GM21825 (cell line): ENCODE data around the gene PLXNA4.

Source experiments
- ATAC-seq: cut with Tn5 transposase; IDR thresholded peaks from one replicate; pipeline ENCODE4 v1.9.1; 2021; ENCODE audit warnings: mild to moderate bottlenecking, moderate library complexity; ENCODE audit not compliant: unreplicated experiment

PLXNA4 gene

GRCh38 chr7:132290021-132290420 is 286.2 kb downstream of the PLXNA4 start:
- no peak for ATAC-seq

- ATAC-seq: no peak
These were observed 289.4 kb downstream of the PLXNA4 start for GRCh38 chr7:132286836-132287235.

- ATAC-seq: no peak
These were observed 295.9 kb downstream of the PLXNA4 start for GRCh38 chr7:132280335-132280734.

GRCh38 chr7:132279718-132280117 is 296.6 kb downstream of the PLXNA4 start:
- no peak for ATAC-seq

- no peak for ATAC-seq
These were observed 299.1 kb downstream of the PLXNA4 start for GRCh38 chr7:132276976-132277725.

GRCh38 chr7:132276234-132276630 is 300.0 kb downstream of the PLXNA4 start:
- ATAC-seq: no peak

GRCh38 chr7:132275416-132276233 is 300.6 kb downstream of the PLXNA4 start:
- ATAC-seq: no peak

GRCh38 chr7:132272763-132273371 is 303.4 kb downstream of the PLXNA4 start:
- ATAC-seq: no peak

GRCh38 chr7:132270517-132270916 is 305.8 kb downstream of the PLXNA4 start:
- no peak for ATAC-seq

GRCh38 chr7:132269718-132270117 is 306.6 kb downstream of the PLXNA4 start:
- no peak for ATAC-seq

GRCh38 chr7:132263151-132263550 is 313.1 kb downstream of the PLXNA4 start:
- no peak for ATAC-seq

- no peak for ATAC-seq
These were observed 314.2 kb downstream of the PLXNA4 start for GRCh38 chr7:132262160-132262470.

- no peak for ATAC-seq
These were observed 314.7 kb downstream of the PLXNA4 start for GRCh38 chr7:132261327-132262159.

GRCh38 chr7:132258231-132258630 is 318.0 kb downstream of the PLXNA4 start:
- ATAC-seq: no peak

- no peak for ATAC-seq
These were observed 319.0 kb downstream of the PLXNA4 start for GRCh38 chr7:132257253-132257652.

GRCh38 chr7:132256721-132257212 is 319.5 kb downstream of the PLXNA4 start:
- no peak for ATAC-seq

- no peak for ATAC-seq
These were observed 320.4 kb downstream of the PLXNA4 start for GRCh38 chr7:132255898-132256297.

- ATAC-seq: no peak
These were observed 321.0 kb downstream of the PLXNA4 start for GRCh38 chr7:132255115-132255797.

GRCh38 chr7:132254455-132254854 is 321.8 kb downstream of the PLXNA4 start:
- ATAC-seq: no peak

GRCh38 chr7:132252793-132253100 is 323.5 kb downstream of the PLXNA4 start:
- no peak for ATAC-seq

GRCh38 chr7:132251327-132251659 is 325.0 kb downstream of the PLXNA4 start:
- no peak for ATAC-seq
